GM12873 (cell line): ENCODE data around the gene MAN1C1.
A peak's percentile ranks its signal among the peaks of the same experiment; 100 is the strongest.

Source experiments
- CTCF ChIP-seq: IDR thresholded peaks from 2 replicates; pipeline ENCODE4 v1.5.1; 2012; ENCODE audit warnings: low read depth, mild to moderate bottlenecking, moderate library complexity, low read length, control low read depth; ENCODE audit not compliant: insufficient read depth; ENCODE audit errors: missing control alignments

The MAN1C1 gene

GRCh38 chr1:25616095-25616986 is at the start of gene MAN1C1:
TSS of gene MAN1C1 (plus strand) at chr1:25616791. CDS start at chr1:25617798, 1,007 bp downstream.
- peak; percentile 37 for TF ChIP-seq CTCF

GRCh38 chr1:25567710-25568089 is 48.9 kb upstream of the MAN1C1 start:
- no peak for TF ChIP-seq CTCF

GRCh38 chr1:25568090-25568833 is 48.3 kb upstream of the MAN1C1 start:
- TF ChIP-seq CTCF: no peak

- no peak for TF ChIP-seq CTCF
Measured at GRCh38 chr1:25568834-25569596, 47.6 kb upstream of the MAN1C1 start.

- TF ChIP-seq CTCF: no peak
Measured at GRCh38 chr1:25569597-25570396, 46.8 kb upstream of the MAN1C1 start.

GRCh38 chr1:25570798-25571521 is 45.6 kb upstream of the MAN1C1 start:
- no peak for TF ChIP-seq CTCF
